GM10248 (cell line): ENCODE data around the gene MUSK.

Source experiments
- CTCF ChIA-PET: fragments of 300-600 bp; sonication (Branson Sonifier 250); formaldehyde crosslinking; extraction: SDS; loops from one replicate; lab custom pipeline; 2021; ENCODE audit warnings: antibody characterized with exemption; lab: Yijun Ruan, JAX
- POLR2A ChIA-PET: fragments of 350-650 bp; sonication (Branson Sonifier 250); formaldehyde crosslinking; extraction: SDS; loops from one replicate; lab custom pipeline; 2020; ENCODE audit warnings: antibody characterized with exemption; lab: Yijun Ruan, JAX
- DNase-seq: peaks from one replicate; pipeline ENCODE4 v3.0.0; 2012; ENCODE audit errors: extremely low spot score
- TF ChIP-seq, protein P1 (sequence below): IDR thresholded peaks from 2 replicates; pipeline ENCODE4 v1.5.1; 2012; ENCODE audit warnings: mild to moderate bottlenecking, low read depth; ENCODE audit errors: extremely low read depth, missing control alignments, control extremely low read depth

Gene MUSK

GRCh38 chr9:110807956-110808598 lies 139.5 kb downstream of the MUSK start:
- no peak for DNase-seq
- ChIA-PET CTCF (interaction anchor here (0.7 to 1.2 kb wide), 2 partner anchors 11 to 241 kb away, joined by 3 read pairs; no protein-coding TSS in a partner anchor), POLR2A (no interaction called here)
- TF ChIP-seq, protein P1, sequence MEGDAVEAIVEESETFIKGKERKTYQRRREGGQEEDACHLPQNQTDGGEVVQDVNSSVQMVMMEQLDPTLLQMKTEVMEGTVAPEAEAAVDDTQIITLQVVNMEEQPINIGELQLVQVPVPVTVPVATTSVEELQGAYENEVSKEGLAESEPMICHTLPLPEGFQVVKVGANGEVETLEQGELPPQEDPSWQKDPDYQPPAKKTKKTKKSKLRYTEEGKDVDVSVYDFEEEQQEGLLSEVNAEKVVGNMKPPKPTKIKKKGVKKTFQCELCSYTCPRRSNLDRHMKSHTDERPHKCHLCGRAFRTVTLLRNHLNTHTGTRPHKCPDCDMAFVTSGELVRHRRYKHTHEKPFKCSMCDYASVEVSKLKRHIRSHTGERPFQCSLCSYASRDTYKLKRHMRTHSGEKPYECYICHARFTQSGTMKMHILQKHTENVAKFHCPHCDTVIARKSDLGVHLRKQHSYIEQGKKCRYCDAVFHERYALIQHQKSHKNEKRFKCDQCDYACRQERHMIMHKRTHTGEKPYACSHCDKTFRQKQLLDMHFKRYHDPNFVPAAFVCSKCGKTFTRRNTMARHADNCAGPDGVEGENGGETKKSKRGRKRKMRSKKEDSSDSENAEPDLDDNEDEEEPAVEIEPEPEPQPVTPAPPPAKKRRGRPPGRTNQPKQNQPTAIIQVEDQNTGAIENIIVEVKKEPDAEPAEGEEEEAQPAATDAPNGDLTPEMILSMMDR: no peak

DNA sequence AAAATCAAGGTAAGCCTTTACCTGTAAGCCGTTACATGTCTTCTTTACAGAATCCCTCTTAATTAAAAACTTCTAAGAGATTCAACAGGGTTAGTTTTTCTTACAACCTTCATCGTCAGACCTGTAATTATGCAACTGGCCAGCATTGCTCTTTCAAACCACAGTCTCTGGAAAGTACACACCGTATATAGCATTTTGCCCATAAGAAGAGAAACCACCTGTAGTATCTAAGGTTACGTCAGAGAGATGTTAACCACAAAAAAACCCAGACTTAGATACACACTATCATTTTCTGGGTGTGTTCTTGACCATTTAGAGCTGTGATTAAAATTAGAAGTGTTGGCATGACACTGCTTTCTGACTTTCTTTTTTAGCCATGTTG lies 140.0 kb downstream of the MUSK start:
- peak; percentile 54 for DNase-seq
- ChIA-PET POLR2A (no interaction called here), CTCF (no interaction called here)
- TF ChIP-seq, protein P1: no peak

DNA sequence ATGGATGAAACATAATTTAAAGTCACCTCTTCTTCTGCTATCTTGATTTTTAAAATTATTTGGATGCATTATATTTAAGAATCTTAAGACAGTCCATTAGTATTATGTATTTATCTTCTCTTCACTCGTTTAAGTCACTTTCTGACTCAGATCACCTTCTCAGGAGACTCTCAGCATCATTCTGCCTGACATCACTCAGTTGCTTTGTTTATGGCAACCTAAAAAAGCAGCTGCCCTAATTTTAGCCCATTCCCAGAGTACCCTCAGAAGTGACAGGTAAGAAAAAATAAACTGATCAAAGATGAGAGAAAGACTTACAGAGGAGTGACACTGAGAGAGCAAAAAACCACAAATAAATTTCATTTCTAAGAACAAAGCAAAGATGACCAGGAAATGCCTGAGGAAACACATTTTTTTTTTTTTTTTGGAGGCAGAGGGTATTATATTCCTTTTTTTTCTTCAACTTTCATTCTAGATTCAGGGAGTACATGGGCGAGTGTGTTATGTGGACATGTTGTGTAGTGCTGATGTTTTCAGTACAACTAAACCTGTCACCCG lies 140.5 kb downstream of the MUSK start:
- TF ChIP-seq, protein P1: no peak
- POLR2A ChIA-PET: no interaction called here
- peak; percentile 20 for DNase-seq
- CTCF ChIA-PET: no interaction called here

DNA sequence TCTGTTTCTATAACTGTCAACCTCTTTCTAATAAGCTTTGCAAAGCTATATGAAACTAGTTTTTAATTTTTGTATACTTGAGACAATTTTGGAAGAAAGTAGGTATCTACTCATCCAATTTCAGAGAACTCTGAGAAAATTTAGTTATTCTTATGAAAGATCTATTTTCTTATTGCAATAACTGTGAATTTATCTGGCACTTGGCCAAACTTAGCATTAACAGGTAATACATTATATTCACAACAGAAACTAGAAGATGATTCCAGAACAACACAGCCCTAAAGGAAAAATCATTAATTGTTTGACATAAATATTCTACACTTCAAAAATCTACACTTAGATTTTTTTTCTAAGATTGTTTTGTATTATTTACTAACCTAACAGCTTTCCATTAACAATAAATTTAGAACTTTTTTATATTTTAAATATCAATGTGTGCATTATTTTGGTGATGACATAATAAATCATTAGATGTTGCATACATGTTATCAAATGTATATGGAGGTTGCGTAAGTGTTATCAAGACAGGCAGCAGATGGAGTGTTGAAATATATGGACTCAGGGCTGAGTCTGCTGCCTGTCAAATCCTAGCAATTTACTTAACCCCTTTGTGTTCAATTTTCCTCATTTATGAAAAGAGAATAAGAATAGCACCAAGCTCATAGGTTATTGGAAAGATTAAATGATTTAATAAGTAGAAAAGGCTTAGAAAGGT lies 141.8 kb downstream of the MUSK start:
- ChIA-PET CTCF (no interaction called here), POLR2A (no interaction called here)
- DNase-seq: no peak
- TF ChIP-seq, protein P1: no peak

DNA sequence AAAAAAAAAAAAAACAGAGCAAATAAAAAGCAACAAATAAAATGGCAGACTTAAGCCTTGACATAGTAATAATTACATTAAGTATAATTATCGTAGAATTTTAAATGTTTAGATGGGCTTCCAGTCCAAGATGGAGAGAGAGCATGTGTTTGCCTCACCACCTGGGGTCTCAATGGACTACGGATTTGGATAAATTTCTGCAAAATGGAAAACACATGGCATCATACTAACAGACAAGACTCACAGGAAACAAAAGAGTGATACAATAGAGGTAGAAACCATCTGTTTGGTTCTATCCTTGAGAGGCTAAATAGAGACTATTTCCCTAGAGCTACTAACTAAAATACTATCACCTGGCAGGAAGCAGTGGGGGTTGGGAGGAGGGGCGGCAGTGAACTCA lies 144.3 kb downstream of the MUSK start:
- no peak for DNase-seq
- TF ChIP-seq, protein P1: no peak
- ChIA-PET CTCF (no interaction called here), POLR2A (no interaction called here)

- ChIA-PET POLR2A (no interaction called here), CTCF (no interaction called here)
- TF ChIP-seq, protein P1: no peak
- no peak for DNase-seq
Measured at GRCh38 chr9:110814159-110814558, 145.6 kb downstream of the MUSK start.
